Left renal cortex interstitium (tissue), 4 donors: ENCODE data around the gene INPP5A. TPM values are rescaled to one million over a fixed set of nuclear protein-coding genes. Genes with fewer than 3 reads are reported as not detected.

ENCODE experiments used
- DNase-seq, 4 donors: peaks; one replicate each; pipeline ENCODE4 v3.0.0-alpha.2; 2013; ENCODE audit warnings: low read depth in 4 of 4, low spot score in 2 of 4, missing footprints in 1 of 4
- polyA plus RNA-seq, 4 donors: library from polyadenylated mRNA; unstranded; fragments of 120-200 nt; gene quantifications; one replicate each; pipeline ENCODE4 v1.2.1, GENCODE V29; 2013; ENCODE audit not compliant: insufficient read length in 4 of 4

The INPP5A gene
- polyA plus RNA-seq, 4 donors = 27.8 to 39.8 (median 34.4) TPM

- DNase-seq = no peak
Observed at GRCh38 chr10:132618158-132618919, 80.8 kb downstream of the INPP5A start.

- DNase-seq = no peak
Observed at GRCh38 chr10:132619927-132620326, 82.3 kb downstream of the INPP5A start.

- DNase-seq = no peak
Observed at GRCh38 chr10:132624061-132624846, 86.7 kb downstream of the INPP5A start.

GRCh38 chr10:132624847-132625471 lies 87.4 kb downstream of the INPP5A start:
- DNase-seq = no peak

GRCh38 chr10:132626019-132626760 lies 88.6 kb downstream of the INPP5A start:
- no peak for DNase-seq

GRCh38 chr10:132626761-132627665 lies 89.4 kb downstream of the INPP5A start:
- no peak for DNase-seq

- DNase-seq = no peak
Observed at GRCh38 chr10:132627666-132628531, 90.3 kb downstream of the INPP5A start.

GRCh38 chr10:132628966-132629900 lies 91.6 kb downstream of the INPP5A start:
- no peak for DNase-seq

GRCh38 chr10:132630156-132630555 lies 92.6 kb downstream of the INPP5A start:
- no peak for DNase-seq

- no peak for DNase-seq
Observed at GRCh38 chr10:132630666-132631337, 93.2 kb downstream of the INPP5A start.

GRCh38 chr10:132631338-132631735 lies 93.8 kb downstream of the INPP5A start:
- DNase-seq = no peak

GRCh38 chr10:132632091-132632561 lies 94.5 kb downstream of the INPP5A start:
- DNase-seq = no peak

- no peak for DNase-seq
Observed at GRCh38 chr10:132632851-132633684, 95.5 kb downstream of the INPP5A start.

- DNase-seq = no peak
Observed at GRCh38 chr10:132634241-132634946, 96.8 kb downstream of the INPP5A start.

- DNase-seq = no peak
Observed at GRCh38 chr10:132634947-132635271, 97.3 kb downstream of the INPP5A start.

- no peak for DNase-seq
Observed at GRCh38 chr10:132636358-132636757, 98.8 kb downstream of the INPP5A start.
